Endothelial cell of umbilical vein (primary cell): ENCODE measurements around the gene AKAP6.

ENCODE experiments used
- EZH2 ChIP-seq: IDR thresholded peaks from 2 replicates; pipeline ENCODE4 v1.6.1; 2012; ENCODE audit warnings: borderline replicate concordance, low read depth, mild to moderate bottlenecking, moderate library complexity, low read length, inconsistent platforms; ENCODE audit not compliant: severe bottlenecking
- FOS ChIP-seq: IDR thresholded peaks from 2 replicates; pipeline ENCODE4 v1.6.1; 2011; ENCODE audit warnings: mild to moderate bottlenecking, low read length, moderate library complexity, borderline replicate concordance; ENCODE audit not compliant: insufficient read depth
- POLR2A ChIP-seq: IDR thresholded peaks from 2 replicates; pipeline ENCODE4 v1.6.1; 2012; ENCODE audit warnings: low read depth, mild to moderate bottlenecking, control low read depth, low read length
- TF ChIP-seq, protein P1 (sequence below), 2 donors: IDR thresholded peaks; 1 replicate in 1 of 2; 2 replicates in 1 of 2; pipeline ENCODE4 v1.5.1; 2011; ENCODE audit warnings: low read length in 2 of 2, mild to moderate bottlenecking in 2 of 2, moderate library complexity in 2 of 2, control low read depth in 1 of 2, inconsistent platforms in 1 of 2, low read depth in 1 of 2; ENCODE audit not compliant: insufficient read depth in 1 of 2; ENCODE audit errors: extremely low read depth in 1 of 2

- TF ChIP-seq, protein P1, sequence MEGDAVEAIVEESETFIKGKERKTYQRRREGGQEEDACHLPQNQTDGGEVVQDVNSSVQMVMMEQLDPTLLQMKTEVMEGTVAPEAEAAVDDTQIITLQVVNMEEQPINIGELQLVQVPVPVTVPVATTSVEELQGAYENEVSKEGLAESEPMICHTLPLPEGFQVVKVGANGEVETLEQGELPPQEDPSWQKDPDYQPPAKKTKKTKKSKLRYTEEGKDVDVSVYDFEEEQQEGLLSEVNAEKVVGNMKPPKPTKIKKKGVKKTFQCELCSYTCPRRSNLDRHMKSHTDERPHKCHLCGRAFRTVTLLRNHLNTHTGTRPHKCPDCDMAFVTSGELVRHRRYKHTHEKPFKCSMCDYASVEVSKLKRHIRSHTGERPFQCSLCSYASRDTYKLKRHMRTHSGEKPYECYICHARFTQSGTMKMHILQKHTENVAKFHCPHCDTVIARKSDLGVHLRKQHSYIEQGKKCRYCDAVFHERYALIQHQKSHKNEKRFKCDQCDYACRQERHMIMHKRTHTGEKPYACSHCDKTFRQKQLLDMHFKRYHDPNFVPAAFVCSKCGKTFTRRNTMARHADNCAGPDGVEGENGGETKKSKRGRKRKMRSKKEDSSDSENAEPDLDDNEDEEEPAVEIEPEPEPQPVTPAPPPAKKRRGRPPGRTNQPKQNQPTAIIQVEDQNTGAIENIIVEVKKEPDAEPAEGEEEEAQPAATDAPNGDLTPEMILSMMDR (IDR thresholded peaks at IDR 0.05; ENCODE audit: extremely low read depth in 1 of 2, insufficient read depth in 1 of 2, low read depth in 1 of 2, low read length in 2 of 2): no peak
- no peak for TF ChIP-seq FOS
- no peak for TF ChIP-seq EZH2
- TF ChIP-seq POLR2A: no peak
These were observed 129.6 kb downstream of the AKAP6 start for GRCh38 chr14:32458720-32459119.
